HFFc6 (cell line): ENCODE results near the gene C6orf58. TPM values are rescaled to one million over a fixed set of nuclear protein-coding genes. Genes with fewer than 3 reads are reported as not detected.

Experiments used
- DNase-seq: peaks from one replicate; pipeline ENCODE4 v3.0.0-alpha.2; 2018
- H3K27ac Mint-ChIP-seq: 2 replicates; pipeline ENCODE4 v1.8.0; 2020; ENCODE audit warnings: mild to moderate bottlenecking, mixed read lengths
- H3K27me3 Mint-ChIP-seq: 2 replicates; pipeline ENCODE4 v1.8.0; 2021; ENCODE audit warnings: mild to moderate bottlenecking, moderate library complexity, mixed read lengths; ENCODE audit not compliant: insufficient read depth
- H3K36me3 Mint-ChIP-seq: 2 replicates; pipeline ENCODE4 v1.8.0; 2021; ENCODE audit warnings: low read depth, mixed read lengths
- H3K4me1 Mint-ChIP-seq: 2 replicates; pipeline ENCODE4 v1.8.0; 2020; ENCODE audit warnings: low read depth, mixed read lengths
- H3K4me3 Mint-ChIP-seq: 2 replicates; pipeline ENCODE4 v1.8.0; 2020; ENCODE audit warnings: mild to moderate bottlenecking, moderate library complexity, mixed read lengths
- H3K9me3 Mint-ChIP-seq: 2 replicates; pipeline ENCODE4 v1.8.0; 2020; ENCODE audit warnings: mild to moderate bottlenecking, mixed read lengths
- CTCF ChIP-seq: fragments of 200-600 bp; sonication (generic); IDR thresholded peaks from 2 replicates; pipeline ENCODE4 v1.5.0; 2021; ENCODE audit warnings: antibody characterized with exemption, mild to moderate bottlenecking
- total RNA-seq, 6 experiments: library from RNA; stranded (reverse); fragmentation: NEBNext Ultra II Directional; extraction: Animal tissue kit (Norgen Biotek cat#: 25700); gene quantifications; 2 replicates in 1 of 6; 3 replicates in 5 of 6; pipeline ENCODE4 v1.2.3, GENCODE V29; 2021

The C6orf58 gene
- total RNA-seq, 6 experiments from 2014 or later, result 0.27 TPM; not detected in 5

- H3K4me3 Mint-ChIP-seq, result no peak overlapping the region
- peaks cover 1% of the 10 kb centered on the region for H3K27me3 Mint-ChIP-seq
- no peak for TF ChIP-seq CTCF
- no peaks in the 10 kb centered on the region for H3K36me3 Mint-ChIP-seq
- no peak overlapping the region for H3K27ac Mint-ChIP-seq
- H3K9me3 Mint-ChIP-seq, result no peaks in the 10 kb centered on the region
- no peak for DNase-seq
- no peaks in the 10 kb centered on the region for H3K4me1 Mint-ChIP-seq
Observed at GRCh38 chr6:127637830-127638409, 60.9 kb downstream of the C6orf58 start.

Other genes starting within 250 kb of the C6orf58 start
- gene ECHDC1, start 233.6 kb upstream of the C6orf58 start, total RNA-seq, result 10 to 100 TPM; 62.2 to 69.9 (median 65.9) TPM
- 1 to 10 TPM; 1.4 to 3.5 (median 2.3) TPM for gene KIAA0408, start 117.8 kb upstream of the C6orf58 start, total RNA-seq